GM19438 (cell line): ENCODE data around the gene JMJD8.

Experiments
- ATAC-seq: cut with Tn5 transposase; IDR thresholded peaks from one replicate; pipeline ENCODE4 v1.9.1; 2021; ENCODE audit warnings: low read depth; ENCODE audit not compliant: unreplicated experiment

Gene JMJD8

DNA sequence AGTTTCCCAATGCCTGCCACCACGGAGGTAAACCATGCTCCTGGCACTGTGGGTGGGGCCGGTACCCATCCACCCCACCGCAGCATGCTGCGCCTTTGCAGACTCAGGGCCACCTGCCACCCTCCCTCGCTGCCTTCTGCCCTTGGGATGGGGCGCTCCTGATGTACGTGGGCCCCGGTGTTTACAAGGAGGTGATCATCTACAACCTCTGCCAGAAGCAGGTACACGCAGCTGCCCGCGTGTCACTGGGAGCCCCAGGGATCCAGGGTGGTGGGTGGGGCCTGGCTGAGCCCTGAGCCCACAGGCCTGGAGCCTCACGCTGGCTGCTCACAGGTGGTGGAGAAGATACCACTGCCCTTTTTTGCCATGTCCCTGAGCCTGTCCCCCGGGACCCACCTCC, 17.6 kb downstream of the JMJD8 start:
- no peak for ATAC-seq

DNA sequence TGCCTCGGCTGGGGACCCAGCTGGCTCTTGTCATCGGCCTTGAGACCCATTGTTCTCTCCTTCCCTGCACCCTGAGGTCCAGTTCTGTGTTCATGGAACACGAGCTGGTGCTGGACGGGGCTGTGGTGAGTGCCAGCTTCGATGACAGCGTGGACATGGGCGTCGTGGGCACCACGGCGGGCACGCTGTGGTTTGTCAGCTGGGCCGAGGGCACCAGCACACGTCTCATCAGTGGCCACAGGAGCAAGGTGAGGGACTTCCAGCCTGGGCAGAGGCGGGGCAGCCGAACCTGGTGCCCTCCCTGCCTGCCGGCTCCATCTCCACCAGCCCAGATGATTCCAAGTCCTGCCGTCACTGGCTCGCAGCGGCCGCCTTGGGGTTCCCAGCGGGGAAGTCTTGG, 21.5 kb downstream of the JMJD8 start:
- ATAC-seq, result no peak

DNA sequence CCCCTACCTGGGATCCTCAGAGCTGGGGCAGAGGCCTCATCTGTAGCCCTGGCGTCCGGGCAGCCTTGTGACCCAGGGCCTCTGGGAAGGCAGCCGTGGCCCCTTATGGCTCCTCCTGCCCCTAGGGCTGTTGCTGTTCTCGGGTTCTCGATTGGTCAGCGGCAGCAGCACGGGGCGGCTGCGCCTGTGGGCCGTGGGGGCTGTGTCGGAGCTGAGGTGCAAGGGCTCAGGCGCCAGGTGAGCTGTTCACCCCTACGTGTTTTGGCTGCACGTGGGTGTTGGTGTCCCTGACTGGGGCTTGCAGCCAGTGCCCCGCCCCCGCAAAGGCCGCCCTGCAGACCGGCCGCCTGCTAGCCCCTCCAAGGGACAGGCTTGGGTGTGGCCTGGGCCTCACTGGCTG, 22.0 kb downstream of the JMJD8 start:
- ATAC-seq, result no peak

DNA sequence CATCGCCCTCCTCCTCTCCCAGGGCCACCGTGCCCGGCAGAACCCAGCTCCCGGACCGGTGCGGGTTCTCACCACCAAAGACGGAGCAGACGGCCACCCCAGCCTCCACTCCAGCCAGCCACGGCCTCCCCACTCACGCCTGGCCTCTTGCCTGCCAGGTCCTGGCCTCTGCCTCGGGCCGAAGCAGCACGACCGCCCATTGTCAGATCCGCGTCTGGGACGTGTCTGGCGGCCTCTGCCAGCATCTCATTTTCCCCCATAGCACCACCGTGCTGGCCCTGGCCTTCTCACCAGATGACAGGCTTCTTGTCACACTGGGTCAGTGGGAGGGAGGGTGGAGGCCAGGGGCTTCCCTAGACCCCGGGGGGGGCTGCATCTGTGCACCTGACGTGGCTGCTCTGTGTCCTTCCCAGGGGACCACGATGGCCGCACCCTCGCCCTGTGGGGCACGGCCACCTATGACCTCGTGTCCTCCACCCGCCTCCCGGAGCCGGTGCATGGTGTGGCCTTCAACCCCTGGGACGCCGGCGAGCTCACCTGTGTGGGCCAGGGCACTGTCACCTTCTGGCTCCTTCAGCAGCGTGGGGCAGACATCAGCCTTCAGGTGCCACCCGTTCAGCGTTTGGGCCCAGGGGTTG, 22.8 kb downstream of the JMJD8 start:
- ATAC-seq, result peak; percentile 19

DNA sequence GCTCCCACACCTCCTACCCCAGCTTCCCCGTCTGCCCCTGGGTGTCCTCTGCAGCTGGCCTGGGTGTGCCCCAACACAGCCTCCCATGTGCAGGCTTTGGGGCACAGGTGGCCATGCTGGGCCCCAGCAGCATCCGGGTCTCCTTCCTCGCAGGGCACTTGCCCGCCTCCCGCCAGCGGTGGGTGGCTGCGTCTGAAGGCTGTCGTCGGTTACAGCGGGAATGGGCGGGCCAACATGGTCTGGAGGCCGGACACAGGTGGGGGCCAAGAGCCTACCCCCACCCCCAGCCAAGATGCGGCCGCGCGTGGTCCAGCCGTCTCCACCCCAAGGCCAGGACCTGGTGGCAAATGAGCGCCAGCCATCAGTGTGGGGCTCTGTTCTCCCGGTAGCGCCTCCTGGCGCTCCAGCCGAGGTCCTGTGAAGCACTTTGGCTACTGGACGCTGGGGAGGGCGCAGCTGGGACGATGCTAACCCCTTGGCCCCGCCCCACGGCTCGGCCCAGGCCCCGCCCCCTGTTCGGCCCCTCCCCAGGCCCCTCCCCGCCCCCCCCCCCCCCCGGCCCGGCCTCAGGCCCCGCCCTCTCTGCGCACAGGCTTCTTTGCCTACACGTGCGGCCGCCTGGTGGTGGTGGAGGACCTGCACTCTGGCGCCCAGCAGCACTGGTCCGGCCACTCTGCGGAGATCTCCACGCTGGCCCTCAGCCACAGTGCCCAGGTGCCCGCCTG, 23.5 kb downstream of the JMJD8 start:
- peak; percentile 46 for ATAC-seq

DNA sequence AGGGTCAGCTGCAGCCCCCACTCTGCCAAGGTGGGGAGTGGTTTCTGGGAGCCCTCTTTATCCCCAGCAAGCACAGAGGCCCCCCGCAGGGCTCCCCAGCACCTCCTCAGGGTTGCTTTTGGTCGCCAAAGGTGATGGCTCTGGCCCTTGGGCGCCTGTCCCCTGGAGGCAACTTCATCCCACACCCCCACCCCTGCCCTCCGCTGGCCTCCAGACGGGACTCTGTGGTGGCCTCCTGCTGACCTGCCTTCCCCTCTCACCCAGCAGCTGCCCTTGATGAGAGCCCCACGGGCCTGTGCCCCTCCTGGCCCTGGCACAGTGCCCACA, 24.0 kb downstream of the JMJD8 start:
- no peak for ATAC-seq

DNA sequence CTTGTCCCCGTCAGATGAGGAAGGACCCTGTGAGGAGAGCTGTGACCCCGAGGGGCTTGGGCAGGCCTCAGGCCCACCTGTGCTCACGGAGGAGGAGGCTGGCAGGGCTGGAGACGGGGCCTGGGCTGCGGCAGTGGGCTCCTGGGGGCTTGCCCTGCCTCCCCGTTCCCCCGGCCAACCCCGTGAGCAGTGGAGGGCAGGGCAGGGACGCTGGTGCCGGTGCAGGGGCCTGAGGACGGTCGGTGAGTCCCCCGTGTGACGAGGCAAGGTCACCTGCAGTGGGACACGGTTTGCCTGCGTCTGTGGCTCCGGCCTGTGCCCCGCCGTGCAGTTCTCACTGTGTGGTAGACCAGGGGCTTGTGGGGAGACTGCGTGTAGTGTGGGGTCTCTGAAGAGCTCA, 24.5 kb downstream of the JMJD8 start:
- no peak for ATAC-seq

DNA sequence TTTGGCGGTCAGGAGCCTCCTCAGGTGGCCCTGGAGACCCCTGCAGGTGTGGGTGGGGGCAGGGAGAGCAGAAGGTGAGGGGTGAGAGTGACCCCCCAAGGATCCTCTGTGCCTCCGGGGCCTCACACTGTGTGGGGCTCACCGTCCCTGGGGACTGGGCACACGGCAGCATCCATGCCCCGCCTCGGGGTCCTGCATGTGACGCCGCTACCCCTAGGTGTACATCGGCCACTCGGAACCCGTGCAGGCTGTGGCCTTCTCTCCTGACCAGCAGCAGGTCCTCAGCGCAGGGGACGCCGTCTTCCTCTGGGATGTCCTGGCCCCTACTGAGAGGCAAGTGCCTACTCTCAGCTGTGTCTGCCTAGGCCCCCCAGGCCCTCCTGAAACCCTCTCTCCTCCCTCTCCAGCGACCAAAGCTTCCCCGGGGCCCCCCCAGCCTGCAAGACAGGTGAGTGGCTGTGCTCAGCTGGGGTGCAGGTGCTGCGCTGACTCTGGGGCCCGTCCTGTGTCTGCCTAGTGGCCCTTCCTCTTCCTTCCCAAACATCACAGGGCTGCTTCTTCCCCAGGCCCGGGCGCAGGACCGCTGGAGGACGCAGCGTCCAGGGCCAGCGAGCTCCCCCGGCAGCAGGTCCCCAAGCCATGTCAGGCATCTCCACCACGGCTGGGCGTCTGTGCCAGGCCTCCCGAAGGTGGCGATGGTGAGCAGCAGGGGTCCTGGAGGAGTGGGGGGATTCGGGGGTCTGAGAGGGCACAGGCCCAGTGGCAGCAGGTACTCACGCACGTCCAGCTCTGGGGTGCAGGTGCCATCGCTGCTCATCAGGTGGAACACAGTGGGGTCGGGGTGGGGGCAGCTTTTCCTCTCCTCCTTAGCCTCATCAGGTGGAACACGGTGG, 25.2 kb downstream of the JMJD8 start:
- ATAC-seq, result no peak

DNA sequence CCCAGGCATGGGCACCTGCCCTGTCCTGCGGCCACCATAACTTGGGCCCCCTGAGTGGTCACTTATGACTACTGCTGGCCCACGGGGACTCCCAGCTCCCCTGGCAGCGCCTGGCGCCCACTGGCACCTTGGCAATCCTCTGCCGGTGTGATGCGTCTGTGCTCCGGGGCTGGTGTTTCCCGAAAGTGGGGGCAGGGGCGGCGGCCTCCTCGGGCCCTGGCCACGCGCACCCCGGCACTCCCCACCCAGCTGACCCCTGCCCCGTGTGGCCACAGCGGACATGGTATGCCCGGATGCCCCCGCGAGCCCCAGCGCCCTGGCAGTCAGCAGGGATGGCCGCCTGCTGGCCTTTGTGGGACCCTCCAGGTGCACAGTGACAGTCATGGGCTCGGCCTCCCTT, 26.6 kb downstream of the JMJD8 start:
- no peak for ATAC-seq

DNA sequence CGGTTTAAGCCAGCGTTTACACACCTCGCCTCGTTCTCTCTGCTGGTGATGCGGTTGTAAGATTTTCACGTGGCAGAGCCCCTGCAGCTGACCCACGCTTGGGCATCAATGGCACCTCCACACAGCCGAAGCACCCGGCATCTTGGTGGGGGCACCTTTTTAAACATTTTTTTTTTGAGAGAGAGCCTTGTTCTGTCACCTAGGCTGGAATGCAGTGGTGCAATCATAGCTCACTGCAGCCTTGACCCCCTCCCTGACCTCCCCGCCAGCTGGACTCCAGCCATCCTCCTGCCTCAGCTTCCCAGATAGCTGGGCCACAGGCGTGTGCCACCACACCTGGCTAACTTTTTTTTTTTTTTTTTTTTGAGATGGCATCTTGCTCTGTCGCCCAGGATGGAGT, 30.1 kb downstream of the JMJD8 start:
- no peak for ATAC-seq

DNA sequence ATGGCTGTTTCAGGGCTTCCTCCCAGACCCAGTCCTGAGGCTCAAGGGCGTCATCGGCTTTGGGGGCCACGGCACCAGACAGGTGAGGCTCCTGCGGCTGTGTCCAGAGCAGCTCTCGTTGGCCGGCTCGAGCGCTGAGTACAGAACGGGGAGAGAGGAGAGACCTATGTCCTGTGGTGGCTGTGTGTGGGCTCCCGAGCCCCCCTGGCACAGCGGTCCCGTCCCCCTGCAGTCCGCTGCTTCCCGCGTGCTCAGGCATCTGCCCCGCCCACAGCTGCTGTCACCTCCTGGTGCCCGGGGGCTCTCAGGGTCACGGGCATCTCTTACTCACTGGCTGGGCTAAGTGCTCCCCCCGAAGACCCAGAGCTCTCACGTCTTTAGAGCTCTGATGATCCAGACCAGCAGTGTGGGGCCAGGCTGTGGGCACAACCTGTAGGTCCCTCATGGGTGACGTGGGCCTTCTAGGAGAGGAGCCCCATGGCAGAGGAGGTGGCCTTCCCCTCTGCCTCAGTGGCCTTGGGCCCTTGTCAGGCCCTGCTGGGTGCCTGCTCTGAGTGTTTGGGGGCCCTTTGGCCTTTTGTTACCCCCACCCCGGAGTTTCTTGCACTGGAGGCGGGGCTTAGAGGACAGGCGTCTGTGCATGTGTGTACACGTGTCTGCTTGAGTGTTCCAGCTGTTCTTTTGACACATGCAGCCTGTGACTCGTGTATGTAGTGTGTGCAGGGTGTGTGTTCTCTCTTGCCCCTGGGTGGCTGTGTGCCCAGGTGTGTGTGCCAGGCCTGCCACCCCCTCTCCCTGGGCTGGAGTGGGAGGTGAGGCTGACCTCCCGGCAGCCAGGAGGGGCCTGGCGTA, 31.5 kb downstream of the JMJD8 start:
- ATAC-seq, result no peak

DNA sequence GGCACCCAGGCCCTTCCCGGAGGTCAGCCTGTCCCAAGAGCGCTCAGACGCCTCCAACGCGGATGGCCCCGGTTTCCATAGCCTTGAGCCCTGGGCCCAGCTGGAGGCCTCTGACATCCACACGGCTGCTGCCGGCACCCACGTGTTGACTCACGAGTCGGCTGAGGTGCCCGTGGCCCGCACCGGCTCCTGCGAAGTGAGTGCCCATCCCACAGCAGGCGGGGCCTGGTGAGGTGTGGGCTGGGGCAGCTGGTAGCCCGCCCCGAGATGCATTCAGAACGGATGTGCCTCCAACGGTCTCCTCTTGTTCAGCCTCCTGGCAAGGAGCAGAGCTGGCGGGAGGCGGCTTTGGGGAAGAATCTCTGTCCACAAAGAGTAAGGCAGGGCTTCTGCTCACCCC, 32.3 kb downstream of the JMJD8 start:
- ATAC-seq, result no peak

DNA sequence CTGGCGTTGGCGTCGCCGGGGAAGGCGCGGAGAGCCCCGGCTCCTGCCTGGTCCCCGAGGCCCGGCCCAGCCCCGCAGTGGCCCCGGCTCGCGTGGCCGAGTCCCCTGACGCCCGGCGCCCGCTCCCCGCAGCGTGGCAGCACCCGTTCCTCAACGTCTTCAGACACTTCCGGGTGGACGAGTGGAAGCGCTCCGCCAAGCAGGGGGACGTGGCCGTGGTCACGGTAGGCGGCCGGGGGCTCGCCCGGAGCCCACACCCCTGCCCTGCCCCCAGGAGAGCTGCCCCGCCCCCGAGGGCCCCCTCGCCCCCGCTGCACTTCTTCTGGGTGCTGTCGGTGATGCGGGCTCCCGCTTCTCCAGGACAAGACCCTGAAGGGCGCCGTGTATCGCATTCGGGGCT, 34.5 kb downstream of the JMJD8 start:
- no peak for ATAC-seq

DNA sequence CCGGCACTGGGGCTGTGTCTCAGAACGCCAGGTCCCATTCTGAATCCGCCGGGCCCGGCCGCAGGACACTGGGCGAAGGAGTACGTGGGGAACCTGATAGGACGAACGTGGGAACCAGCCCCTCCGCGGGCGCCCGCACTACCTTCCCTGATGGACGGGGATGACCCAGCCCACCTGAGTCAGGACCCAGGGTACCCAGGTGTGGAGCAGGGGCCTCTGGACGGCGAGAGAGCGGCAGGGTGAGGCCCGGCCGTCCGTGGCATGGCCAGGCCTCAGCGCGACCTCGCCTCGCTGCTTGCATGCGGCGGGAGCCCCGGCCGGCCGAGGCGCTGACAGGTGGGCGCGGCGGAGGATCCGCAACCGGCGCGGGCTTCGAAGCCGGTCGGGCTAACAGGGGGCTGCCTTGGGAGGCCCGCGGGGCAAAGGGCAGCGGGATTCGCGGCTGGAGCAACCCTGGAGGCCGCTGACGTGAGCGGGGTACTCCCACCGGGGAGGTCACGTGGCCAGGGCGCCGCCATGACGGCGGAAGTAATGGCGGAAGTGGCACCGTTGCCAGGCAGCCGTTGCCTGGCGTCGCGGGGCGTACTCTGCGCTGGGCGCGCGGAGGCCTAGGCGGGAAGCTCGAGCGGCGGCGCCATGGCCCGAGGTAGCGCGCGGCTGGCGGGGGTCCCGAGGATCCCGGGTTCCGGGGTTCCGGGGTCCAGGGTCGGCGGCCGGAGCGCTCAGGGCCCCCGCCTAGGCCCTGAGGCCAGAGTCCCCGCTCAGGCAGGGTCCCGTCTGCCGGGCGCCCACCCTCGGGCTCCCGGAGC, 35.1 kb downstream of the JMJD8 start, which contains the start of gene WDR90:
Gene WDR90 (plus strand): TSS at position 585 of the 809 bp plus-strand sequence. CDS start 52 bp downstream, at position 637.
- ATAC-seq, result peak; percentile 73

DNA sequence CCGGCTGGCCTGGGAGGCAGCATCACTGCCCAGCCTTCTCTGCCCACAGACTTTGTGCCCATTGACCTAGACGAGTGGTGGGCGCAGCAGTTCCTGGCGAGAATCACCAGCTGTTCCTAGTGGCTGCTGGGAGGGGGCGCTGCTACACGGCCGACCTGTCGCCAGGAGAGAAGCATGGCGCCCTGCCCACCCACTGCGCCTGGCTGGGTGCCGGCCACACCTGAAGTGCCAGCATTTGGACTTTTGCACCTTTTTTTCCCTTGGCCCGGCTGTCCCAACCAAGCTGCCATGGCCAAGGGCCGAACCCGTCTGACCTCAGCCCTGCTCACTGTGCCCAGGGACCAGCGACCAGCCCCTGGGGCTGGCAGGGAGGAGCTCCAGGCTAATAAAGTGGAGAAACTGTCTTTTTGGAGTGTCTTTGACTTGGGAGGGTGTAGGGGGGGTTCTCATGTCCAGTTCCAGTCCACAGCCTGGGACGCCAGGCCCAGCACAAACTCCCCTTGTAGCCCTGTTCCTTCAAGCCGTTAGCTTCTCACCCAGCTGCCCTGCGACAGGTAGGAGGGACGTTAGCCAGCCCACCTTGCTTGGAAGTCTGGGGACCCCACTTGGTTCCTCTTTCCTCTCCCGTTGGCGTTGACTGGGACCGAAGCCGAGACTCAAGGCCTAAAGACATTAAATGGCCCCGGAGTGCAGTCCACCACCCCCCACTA, 35.9 kb downstream of the JMJD8 start:
- no peak for ATAC-seq

DNA sequence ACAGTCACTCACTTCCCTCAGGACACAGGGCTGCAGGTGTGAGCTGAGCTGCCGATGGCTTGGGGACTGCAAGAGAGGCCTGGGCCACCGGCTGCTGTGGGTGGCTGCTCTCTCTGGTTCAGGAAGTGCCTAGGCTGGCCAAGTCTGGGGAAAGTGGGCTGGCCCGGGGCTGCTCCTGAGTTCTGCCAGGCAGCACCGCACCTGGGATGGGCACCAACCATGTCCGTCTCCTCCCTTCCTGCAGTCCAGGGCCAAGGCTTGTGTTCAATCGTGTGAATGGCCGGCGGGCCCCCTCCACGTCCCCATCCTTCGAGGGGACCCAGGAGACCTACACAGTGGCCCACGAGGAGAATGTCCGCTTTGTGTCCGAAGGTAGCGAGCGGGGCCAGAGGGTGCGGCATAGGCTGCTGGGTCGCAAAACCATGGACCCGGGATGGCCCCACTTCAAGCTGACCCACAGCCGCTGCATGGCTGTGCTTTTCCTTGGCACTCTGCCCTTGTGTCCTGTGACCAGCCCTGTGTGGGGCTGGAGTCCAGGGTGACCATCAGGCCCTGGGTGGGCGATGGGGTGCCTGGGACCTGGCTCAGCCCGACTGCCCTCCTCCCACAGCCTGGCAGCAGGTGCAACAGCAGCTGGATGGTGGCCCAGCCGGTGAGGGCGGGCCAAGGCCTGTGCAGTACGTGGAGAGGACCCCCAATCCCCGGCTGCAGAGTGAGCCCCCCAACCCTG, 36.8 kb downstream of the JMJD8 start:
- no peak for ATAC-seq

DNA sequence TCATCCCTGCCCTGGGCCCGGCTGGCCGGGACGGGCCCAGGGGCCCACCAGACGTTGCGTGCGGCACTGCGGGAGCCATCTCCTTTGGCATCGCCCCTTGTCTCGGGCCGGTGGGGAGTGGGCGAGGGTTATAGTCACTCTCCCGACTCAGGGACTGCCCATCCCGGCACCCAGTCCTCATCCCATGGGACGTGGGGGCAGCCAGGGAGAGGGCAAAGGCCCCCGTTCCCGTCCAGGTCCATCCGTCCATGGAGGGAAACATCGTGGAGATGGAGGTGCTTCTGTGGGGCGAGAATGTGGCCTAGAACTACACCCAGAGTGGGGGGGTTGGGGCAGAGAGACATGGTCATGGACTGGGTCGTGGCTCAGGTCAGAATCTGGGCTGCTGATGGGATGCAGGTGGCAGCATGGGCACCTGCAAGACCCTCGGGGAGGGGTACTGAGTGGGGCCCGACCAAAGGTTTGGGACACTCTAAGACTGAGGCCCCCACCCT, 37.4 kb downstream of the JMJD8 start:
- no peak for ATAC-seq
